ENCODE measurements around the gene TENM4.

DNA sequence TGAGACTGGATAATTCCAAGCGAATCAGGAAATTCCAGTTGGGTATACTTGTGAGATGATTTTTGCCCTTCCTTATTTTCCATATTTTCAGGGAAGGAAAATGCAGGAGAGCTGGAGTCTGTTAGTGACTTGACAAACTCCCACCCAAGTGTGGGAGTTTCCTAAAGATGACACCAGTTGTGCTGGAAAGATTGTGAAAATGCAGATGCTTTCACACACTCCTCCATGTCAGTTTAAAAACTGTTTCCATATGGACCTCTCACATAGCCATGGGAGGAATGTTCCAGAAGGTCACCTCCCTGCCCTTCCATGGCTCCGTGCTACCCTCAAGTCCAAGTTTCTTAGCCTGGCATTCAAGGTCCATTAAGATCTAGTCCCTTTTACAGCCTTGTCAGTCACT, 515.4 kb downstream of the TENM4 start:
- TF ChIP-seq, protein P1, sequence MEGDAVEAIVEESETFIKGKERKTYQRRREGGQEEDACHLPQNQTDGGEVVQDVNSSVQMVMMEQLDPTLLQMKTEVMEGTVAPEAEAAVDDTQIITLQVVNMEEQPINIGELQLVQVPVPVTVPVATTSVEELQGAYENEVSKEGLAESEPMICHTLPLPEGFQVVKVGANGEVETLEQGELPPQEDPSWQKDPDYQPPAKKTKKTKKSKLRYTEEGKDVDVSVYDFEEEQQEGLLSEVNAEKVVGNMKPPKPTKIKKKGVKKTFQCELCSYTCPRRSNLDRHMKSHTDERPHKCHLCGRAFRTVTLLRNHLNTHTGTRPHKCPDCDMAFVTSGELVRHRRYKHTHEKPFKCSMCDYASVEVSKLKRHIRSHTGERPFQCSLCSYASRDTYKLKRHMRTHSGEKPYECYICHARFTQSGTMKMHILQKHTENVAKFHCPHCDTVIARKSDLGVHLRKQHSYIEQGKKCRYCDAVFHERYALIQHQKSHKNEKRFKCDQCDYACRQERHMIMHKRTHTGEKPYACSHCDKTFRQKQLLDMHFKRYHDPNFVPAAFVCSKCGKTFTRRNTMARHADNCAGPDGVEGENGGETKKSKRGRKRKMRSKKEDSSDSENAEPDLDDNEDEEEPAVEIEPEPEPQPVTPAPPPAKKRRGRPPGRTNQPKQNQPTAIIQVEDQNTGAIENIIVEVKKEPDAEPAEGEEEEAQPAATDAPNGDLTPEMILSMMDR (IDR thresholded peaks at IDR 0.05), result no peak
- no peak for TF ChIP-seq POLR2A (IDR thresholded peaks at IDR 0.05)
